ENCODE data around the gene NAV1. TPM values are rescaled to one million over a fixed set of nuclear protein-coding genes. Genes with fewer than 3 reads are reported as not detected.

Gene NAV1
- total RNA-seq, 2 experiments from 2014 or later = 1.6 to 2.1 TPM

- intact Hi-C loops (cut with micrococcal nuclease) = loop anchor here (5.0 kb wide), 1 partner anchor 235 kb away; no protein-coding TSS in a partner anchor
- Mint-ChIP-seq H3K27me3 (no peaks in the 10 kb centered on the region), H3K4me3 (no peak overlapping the region), H3K36me3 (ENCODE audit: low read depth) (no peaks in the 10 kb centered on the region), H3K27ac (no peak overlapping the region), H3K4me1 (ENCODE audit: low read depth) (peaks cover 2% of the 10 kb centered on the region), H3K9me3 (no peaks in the 10 kb centered on the region)
- ChIA-PET CTCF (interaction anchor here (1.0 to 1.5 kb wide), 5 partner anchors 9 to 237 kb away, joined by 3 to 7 read pairs (median 4); no protein-coding TSS in a partner anchor), POLR2A (no interaction called here)
- DNase-seq = no peak
- TF ChIP-seq CTCF (IDR thresholded peaks at IDR 0.05) = no peak
- no peak for ATAC-seq
Measured at GRCh38 chr1:201557572-201557958, 18.6 kb downstream of the NAV1 start.

DNA sequence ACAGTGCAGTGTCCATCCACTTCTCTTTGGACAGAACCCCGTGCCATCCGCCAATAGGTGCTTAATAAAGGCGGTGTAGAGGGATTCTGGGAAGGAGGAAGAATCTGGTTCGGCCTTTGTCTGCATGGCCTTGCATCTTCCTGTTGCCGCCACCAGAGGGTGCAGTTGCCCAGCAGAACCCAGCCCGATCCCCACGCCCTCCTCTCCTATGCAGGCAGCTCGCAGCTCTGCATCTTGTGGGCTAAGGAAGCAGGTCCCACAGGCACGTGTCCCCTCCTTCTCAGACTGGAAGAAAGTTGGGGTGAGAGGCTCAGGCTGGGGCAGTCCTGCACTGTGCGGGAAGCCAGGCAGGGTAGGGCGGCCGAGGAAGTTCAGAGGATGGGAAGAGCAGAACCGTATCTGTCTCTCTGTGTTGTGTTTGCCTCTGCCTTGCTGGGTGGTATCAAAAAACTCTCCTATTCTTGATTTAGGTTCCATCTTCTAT lies 20.8 kb downstream of the NAV1 start:
- intact Hi-C loops (cut with micrococcal nuclease) = loop anchor here (1.0 to 5.0 kb wide), 2 partner anchors 145 to 233 kb away; no protein-coding TSS in a partner anchor
- TF ChIP-seq CTCF (IDR thresholded peaks at IDR 0.05) = peak; percentile 91
- DNase-seq (peak; percentile 77), ATAC-seq (peak; percentile 99)
- peaks cover 2% of the 10 kb centered on the region for H3K4me1 Mint-ChIP-seq (ENCODE audit: low read depth)
- H3K4me3 Mint-ChIP-seq = no peak overlapping the region
- CTCF ChIA-PET = interaction anchor here (0.7 to 4.7 kb wide), 40 partner anchors 9 to 336 kb away, joined by 3 to 64 read pairs (median 4); no protein-coding TSS in a partner anchor
- no peaks in the 10 kb centered on the region for H3K9me3 Mint-ChIP-seq
- H3K27ac Mint-ChIP-seq = no peak overlapping the region
- no peaks in the 10 kb centered on the region for H3K36me3 Mint-ChIP-seq (ENCODE audit: low read depth)
- H3K27me3 Mint-ChIP-seq = no peaks in the 10 kb centered on the region
- POLR2A ChIA-PET = no interaction called here

DNA sequence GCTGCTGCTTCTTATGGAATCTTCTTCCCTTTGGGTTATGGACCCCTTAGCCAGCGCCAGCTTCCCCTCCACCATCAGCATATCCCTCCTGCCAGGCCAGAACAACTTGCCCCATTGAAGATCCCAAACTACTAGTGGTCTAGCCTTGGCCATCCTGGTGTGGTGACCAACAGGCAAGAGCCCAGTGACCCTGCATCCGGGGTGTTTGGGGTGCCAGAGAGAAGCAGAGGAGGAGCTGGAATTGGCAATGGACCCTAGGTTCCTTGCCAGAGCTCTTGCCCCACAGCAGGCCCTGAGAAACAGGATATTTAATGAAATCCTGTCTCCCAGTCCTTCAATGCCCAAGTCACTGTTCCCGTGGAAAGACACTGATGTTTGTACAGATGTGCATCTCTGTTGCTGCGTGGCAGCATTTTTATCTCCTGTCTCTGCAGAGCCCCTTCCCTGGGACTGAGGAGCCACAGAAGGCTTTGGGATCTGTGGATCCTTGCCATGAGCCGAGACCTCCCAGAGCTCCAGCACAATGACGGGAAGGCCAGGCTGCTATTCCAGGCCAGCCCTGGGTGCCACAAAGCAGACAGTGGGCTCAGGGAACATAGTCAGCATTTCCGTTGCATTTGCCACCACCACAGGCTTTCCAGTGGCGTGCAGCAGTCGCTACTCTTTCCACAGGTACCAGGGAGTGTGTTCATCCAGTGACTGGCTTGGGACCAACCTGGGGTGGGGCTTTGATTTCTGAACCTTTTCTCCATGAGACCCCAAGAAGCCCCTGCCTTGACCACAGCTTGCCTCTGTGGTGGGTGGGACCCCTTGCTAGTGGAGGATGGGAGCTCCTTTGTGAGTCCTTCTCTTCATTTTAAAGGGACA lies 21.6 kb downstream of the NAV1 start:
- ChIA-PET POLR2A (no interaction called here), CTCF (interaction anchor here (0.7 to 4.7 kb wide), 40 partner anchors 10 to 335 kb away, joined by 3 to 64 read pairs (median 4); no protein-coding TSS in a partner anchor)
- Mint-ChIP-seq H3K9me3 (no peaks in the 10 kb centered on the region), H3K27me3 (no peaks in the 10 kb centered on the region), H3K4me1 (ENCODE audit: low read depth) (peaks cover 2% of the 10 kb centered on the region), H3K36me3 (ENCODE audit: low read depth) (no peaks in the 10 kb centered on the region), H3K27ac (no peak overlapping the region), H3K4me3 (no peak overlapping the region)
- ATAC-seq = no peak
- no peak for DNase-seq
- intact Hi-C loops (cut with micrococcal nuclease) = no loop called here
- TF ChIP-seq CTCF (IDR thresholded peaks at IDR 0.05) = no peak

DNA sequence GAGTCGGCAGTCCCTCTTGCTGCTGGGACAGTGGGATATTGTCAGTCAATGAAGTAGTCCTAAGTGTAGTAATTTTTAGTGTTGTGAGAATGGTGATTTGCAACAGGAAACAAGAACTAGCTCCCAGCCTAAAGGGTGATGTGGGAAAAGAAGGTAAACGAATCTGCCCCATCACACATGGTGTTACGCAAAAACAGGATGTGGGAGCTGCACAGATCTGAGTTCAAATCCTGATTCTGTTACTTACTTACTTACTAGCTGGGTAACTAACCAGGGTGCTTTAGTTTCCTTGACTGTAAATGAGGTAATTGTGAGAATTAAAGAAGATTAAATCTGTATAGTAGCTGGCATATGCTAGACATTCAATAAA lies 22.3 kb downstream of the NAV1 start:
- no peak overlapping the region for H3K4me3 Mint-ChIP-seq
- DNase-seq (no peak), ATAC-seq (no peak)
- H3K4me1 Mint-ChIP-seq (ENCODE audit: low read depth) = peaks cover 2% of the 10 kb centered on the region
- no peaks in the 10 kb centered on the region for H3K36me3 Mint-ChIP-seq (ENCODE audit: low read depth)
- intact Hi-C loops (cut with micrococcal nuclease) = no loop called here
- no peak for TF ChIP-seq CTCF (IDR thresholded peaks at IDR 0.05)
- no peak overlapping the region for H3K27ac Mint-ChIP-seq
- H3K9me3 Mint-ChIP-seq = no peaks in the 10 kb centered on the region
- ChIA-PET CTCF (interaction anchor here (0.7 to 4.7 kb wide), 12 partner anchors 10 to 252 kb away, joined by 3 to 64 read pairs (median 3); no protein-coding TSS in a partner anchor), POLR2A (no interaction called here)
- H3K27me3 Mint-ChIP-seq = no peaks in the 10 kb centered on the region

- Mint-ChIP-seq H3K9me3 (no peaks in the 10 kb centered on the region), H3K36me3 (ENCODE audit: low read depth) (no peaks in the 10 kb centered on the region)
- POLR2A ChIA-PET = interaction anchor here (0.9 kb wide), 1 partner anchor 232 kb away, joined by 3 read pairs; no protein-coding TSS in a partner anchor
Measured at GRCh38 chr1:201561601-201562000, 22.7 kb downstream of the NAV1 start.

More at GRCh38 chr1:201561601-201562000, 22.7 kb downstream of the NAV1 start:
- Mint-ChIP-seq H3K4me3 (no peak overlapping the region), H3K27ac (no peak overlapping the region), H3K4me1 (ENCODE audit: low read depth) (peaks cover 2% of the 10 kb centered on the region), H3K27me3 (no peaks in the 10 kb centered on the region)
- ATAC-seq = no peak
- intact Hi-C loops (cut with micrococcal nuclease) = no loop called here
- CTCF ChIA-PET = interaction anchor here (0.7 to 4.7 kb wide), 8 partner anchors 10 to 229 kb away, joined by 3 to 64 read pairs (median 11); no protein-coding TSS in a partner anchor
- DNase-seq = no peak
- TF ChIP-seq CTCF (IDR thresholded peaks at IDR 0.05) = no peak

Measured in activated CD8-positive, alpha-beta T cell treated with anti-CD3 and anti-CD28 coated beads for 36 hours (primary cell).